Neutrophil (primary cell): Measurements from ENCODE around the gene KLHL21.

Source experiments
- H3K27ac ChIP-seq: fragments of 200-600 bp; sonication (generic); 2 replicates; pipeline ENCODE4 v1.5.1; 2016; ENCODE audit warnings: mild to moderate bottlenecking, moderate library complexity
- H3K27me3 ChIP-seq: fragments of 200-600 bp; sonication (generic); 2 replicates; pipeline ENCODE4 v1.6.0; 2016; ENCODE audit warnings: mild to moderate bottlenecking
- H3K36me3 ChIP-seq: fragments of 200-600 bp; sonication (generic); 2 replicates; pipeline ENCODE4 v1.5.1; 2017
- H3K4me1 ChIP-seq, 2 experiments: fragments of 200-600 bp in 1 of 2; sonication (generic) in 1 of 2; 1 replicate in 1 of 2; 2 replicates in 1 of 2; pipeline versions ENCODE4 v1.5.1 to v1.6.1; 2013 to 2016; ENCODE audit warnings: low read depth in 1 of 2, low read length in 1 of 2, mild to moderate bottlenecking in 1 of 2, moderate library complexity in 1 of 2; ENCODE audit not compliant: control insufficient read depth in 1 of 2, insufficient read depth in 1 of 2
- H3K4me3 ChIP-seq, 2 experiments: fragments of 200-600 bp in 1 of 2; sonication (generic) in 1 of 2; 1 replicate in 1 of 2; 2 replicates in 1 of 2; pipeline ENCODE4 v1.5.1; 2013 to 2016; ENCODE audit warnings: low read depth in 1 of 2, low read length in 1 of 2, mild to moderate bottlenecking in 1 of 2, moderate library complexity in 1 of 2
- H3K9me3 ChIP-seq: fragments of 200-600 bp; sonication (generic); 2 replicates; pipeline ENCODE4 v1.5.1; 2016
- TF ChIP-seq, protein P1 (sequence below): fragments of 200-600 bp; sonication (generic); IDR thresholded peaks from 2 replicates; pipeline ENCODE4 v1.5.1; 2016; ENCODE audit warnings: antibody characterized with exemption

Gene KLHL21

GRCh38 chr1:6590046-6590445, 12.6 kb downstream of the KLHL21 start:
- peaks cover 32 to 35% of the 10 kb centered on the region in 2 experiments for H3K4me1 ChIP-seq
- no peaks in the 10 kb centered on the region for H3K27me3 ChIP-seq
- TF ChIP-seq, protein P1, sequence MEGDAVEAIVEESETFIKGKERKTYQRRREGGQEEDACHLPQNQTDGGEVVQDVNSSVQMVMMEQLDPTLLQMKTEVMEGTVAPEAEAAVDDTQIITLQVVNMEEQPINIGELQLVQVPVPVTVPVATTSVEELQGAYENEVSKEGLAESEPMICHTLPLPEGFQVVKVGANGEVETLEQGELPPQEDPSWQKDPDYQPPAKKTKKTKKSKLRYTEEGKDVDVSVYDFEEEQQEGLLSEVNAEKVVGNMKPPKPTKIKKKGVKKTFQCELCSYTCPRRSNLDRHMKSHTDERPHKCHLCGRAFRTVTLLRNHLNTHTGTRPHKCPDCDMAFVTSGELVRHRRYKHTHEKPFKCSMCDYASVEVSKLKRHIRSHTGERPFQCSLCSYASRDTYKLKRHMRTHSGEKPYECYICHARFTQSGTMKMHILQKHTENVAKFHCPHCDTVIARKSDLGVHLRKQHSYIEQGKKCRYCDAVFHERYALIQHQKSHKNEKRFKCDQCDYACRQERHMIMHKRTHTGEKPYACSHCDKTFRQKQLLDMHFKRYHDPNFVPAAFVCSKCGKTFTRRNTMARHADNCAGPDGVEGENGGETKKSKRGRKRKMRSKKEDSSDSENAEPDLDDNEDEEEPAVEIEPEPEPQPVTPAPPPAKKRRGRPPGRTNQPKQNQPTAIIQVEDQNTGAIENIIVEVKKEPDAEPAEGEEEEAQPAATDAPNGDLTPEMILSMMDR, result no peak
- H3K9me3 ChIP-seq, result no peaks in the 10 kb centered on the region
- H3K27ac ChIP-seq, result peak overlapping the region; percentile 80
- H3K4me3 ChIP-seq, result no peak overlapping the region
- H3K36me3 ChIP-seq, result peaks cover 99% of the 10 kb centered on the region

DNA sequence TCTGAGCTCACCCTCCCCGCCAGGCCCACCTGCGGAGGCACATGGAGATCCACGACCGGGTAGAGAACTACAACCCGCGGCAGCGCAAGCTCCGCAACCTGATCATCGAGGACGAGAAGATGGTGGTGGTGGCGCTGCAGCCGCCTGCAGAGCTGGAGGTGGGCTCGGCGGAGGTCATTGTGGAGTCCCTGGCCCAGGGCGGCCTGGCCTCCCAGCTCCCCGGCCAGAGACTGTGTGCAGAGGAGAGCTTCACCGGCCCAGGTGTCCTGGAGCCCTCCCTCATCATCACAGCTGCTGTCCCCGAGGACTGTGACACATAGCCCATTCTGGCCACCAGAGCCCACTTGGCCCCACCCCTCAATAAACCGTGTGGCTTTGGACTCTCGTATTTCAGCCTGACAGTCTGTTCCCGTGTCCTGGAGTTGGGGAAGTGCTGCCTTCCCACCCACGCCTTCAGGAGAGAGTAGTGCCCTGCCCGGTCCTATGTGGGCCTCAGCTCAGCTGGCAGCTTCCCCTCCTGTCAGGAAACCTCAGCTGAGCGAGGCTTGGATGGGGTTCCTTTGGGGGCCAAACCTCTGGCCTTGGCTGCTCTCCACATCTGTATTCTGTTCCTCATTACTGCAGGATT, 13.7 kb downstream of the KLHL21 start:
- no peak overlapping the region for H3K4me3 ChIP-seq
- no peaks in the 10 kb centered on the region for H3K9me3 ChIP-seq
- peaks cover 28 to 32% of the 10 kb centered on the region in 2 experiments for H3K4me1 ChIP-seq
- peak overlapping the region; percentile 80 for H3K27ac ChIP-seq
- no peaks in the 10 kb centered on the region for H3K27me3 ChIP-seq
- peaks cover 97% of the 10 kb centered on the region for H3K36me3 ChIP-seq
- TF ChIP-seq, protein P1, result no peak

DNA sequence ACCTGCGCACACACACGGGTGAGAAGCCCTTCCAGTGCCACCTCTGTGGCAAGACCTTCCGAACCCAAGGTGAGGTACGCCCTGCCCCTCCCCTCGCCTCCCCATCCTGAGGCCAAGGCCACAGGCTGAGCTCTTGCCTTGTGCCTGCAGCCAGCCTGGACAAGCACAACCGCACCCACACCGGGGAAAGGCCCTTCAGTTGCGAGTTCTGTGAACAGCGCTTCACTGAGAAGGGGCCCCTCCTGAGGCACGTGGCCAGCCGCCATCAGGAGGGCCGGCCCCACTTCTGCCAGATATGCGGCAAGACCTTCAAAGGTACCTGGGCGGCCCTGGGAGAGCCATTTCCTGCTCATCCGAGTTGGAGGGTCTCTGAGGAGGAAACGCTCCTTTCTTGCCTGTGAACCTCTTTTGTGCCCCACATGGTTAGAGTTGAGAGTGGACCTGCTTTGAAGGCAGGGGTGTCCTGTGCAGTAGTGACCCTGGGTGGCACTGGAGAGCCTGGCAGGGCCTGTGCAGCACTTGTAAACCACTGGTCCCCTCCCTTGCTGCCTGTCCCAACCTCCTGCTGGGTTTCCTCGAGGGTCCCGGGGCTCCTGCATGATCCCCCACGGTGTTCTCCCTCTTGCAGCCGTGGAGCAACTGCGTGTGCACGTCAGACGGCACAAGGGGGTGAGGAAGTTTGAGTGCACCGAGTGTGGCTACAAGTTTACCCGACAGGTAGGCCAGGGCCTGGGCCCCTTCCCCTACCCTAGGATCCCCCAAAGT, 14.4 kb downstream of the KLHL21 start:
- TF ChIP-seq, protein P1, result no peak
- H3K4me1 ChIP-seq, result peaks cover 28 to 33% of the 10 kb centered on the region in 2 experiments
- H3K27ac ChIP-seq, result peak overlapping the region; percentile 18
- peaks cover 93% of the 10 kb centered on the region for H3K36me3 ChIP-seq
- H3K4me3 ChIP-seq, result no peak overlapping the region
- H3K27me3 ChIP-seq, result no peaks in the 10 kb centered on the region
- no peaks in the 10 kb centered on the region for H3K9me3 ChIP-seq

- Histone ChIP-seq H3K27me3 (no peaks in the 10 kb centered on the region), H3K4me3 (no peak overlapping the region), H3K9me3 (no peaks in the 10 kb centered on the region), H3K36me3 (peaks cover 84% of the 10 kb centered on the region), H3K4me1 (peaks cover 32 to 38% of the 10 kb centered on the region in 2 experiments), H3K27ac (peak overlapping the region; percentile 18)
- TF ChIP-seq, protein P1, result no peak
Measured at GRCh38 chr1:6587261-6588005, 15.2 kb downstream of the KLHL21 start.

- Histone ChIP-seq H3K4me1 (peaks cover 32 to 38% of the 10 kb centered on the region in 2 experiments), H3K4me3 (no peak overlapping the region), H3K36me3 (peaks cover 74% of the 10 kb centered on the region), H3K9me3 (no peaks in the 10 kb centered on the region), H3K27me3 (no peaks in the 10 kb centered on the region), H3K27ac (no peak overlapping the region)
- TF ChIP-seq, protein P1, result no peak
Measured at GRCh38 chr1:6586404-6586816, 16.3 kb downstream of the KLHL21 start.
